ENCODE results near the gene CTNNA1.
A peak's percentile ranks its signal among the peaks of the same experiment; 100 is the strongest.

Gene CTNNA1

GRCh38 chr5:138968601-138969000, 215.4 kb downstream of the CTNNA1 start:
- TF ChIP-seq CTCF (IDR thresholded peaks at IDR 0.05; ENCODE audit: unreplicated experiment in 3 of 3): no peak
- Mint-ChIP-seq H3K36me3 (ENCODE audit: low read depth) (no peaks in the 10 kb centered on the region), H3K4me3 (no peak overlapping the region), H3K9me3 (no peaks in the 10 kb centered on the region), H3K27ac (peak overlapping the region; percentile 30 to 48 (median 43)), H3K4me1 (peaks cover 73% of the 10 kb centered on the region), H3K27me3 (ENCODE audit: low read depth) (no peaks in the 10 kb centered on the region)

- TF ChIP-seq CTCF (IDR thresholded peaks at IDR 0.05; ENCODE audit: unreplicated experiment in 3 of 3): no peak
- H3K36me3 Mint-ChIP-seq (ENCODE audit: low read depth): no peaks in the 10 kb centered on the region
- peak overlapping the region; percentile 41 to 73 (median 43) for H3K27ac Mint-ChIP-seq
- peaks cover 73% of the 10 kb centered on the region for H3K4me1 Mint-ChIP-seq
- H3K9me3 Mint-ChIP-seq: no peaks in the 10 kb centered on the region
- no peak overlapping the region for H3K4me3 Mint-ChIP-seq
- H3K27me3 Mint-ChIP-seq (ENCODE audit: low read depth): no peaks in the 10 kb centered on the region
These were observed 216.2 kb downstream of the CTNNA1 start for GRCh38 chr5:138969323-138970002.

DNA sequence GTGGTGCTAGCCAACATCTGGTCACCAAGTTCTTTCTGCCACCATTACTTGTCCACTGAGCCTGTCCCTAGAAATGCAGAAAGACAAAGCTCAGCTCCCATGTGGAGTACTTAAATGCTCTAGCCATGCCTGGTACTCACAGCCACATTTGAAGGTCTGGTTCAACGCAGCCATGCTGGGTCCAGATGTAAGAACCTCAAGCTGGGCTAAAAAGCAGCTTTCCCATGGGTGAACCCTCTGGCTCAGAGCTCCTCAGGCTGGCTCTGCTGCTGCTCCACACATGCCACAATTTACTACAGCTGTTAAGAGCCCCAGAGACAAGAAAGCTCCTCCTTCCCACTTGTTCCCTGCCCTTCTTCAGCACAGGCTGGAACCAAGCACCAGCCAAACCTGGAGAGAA, 219.0 kb downstream of the CTNNA1 start:
- Mint-ChIP-seq H3K36me3 (ENCODE audit: low read depth) (no peaks in the 10 kb centered on the region), H3K4me3 (peak overlapping the region in 1 of 3 experiments; percentile 5), H3K4me1 (peaks cover 81% of the 10 kb centered on the region), H3K27me3 (ENCODE audit: low read depth) (no peaks in the 10 kb centered on the region), H3K27ac (peak overlapping the region; percentile 28 to 77 (median 45)), H3K9me3 (no peaks in the 10 kb centered on the region)
- no peak for TF ChIP-seq CTCF (IDR thresholded peaks at IDR 0.05; ENCODE audit: unreplicated experiment in 3 of 3)

- Mint-ChIP-seq H3K4me1 (peaks cover 79% of the 10 kb centered on the region), H3K27ac (peak overlapping the region; percentile 28 to 77 (median 45)), H3K27me3 (ENCODE audit: low read depth) (no peaks in the 10 kb centered on the region), H3K36me3 (ENCODE audit: low read depth) (peaks cover 3% of the 10 kb centered on the region), H3K9me3 (no peaks in the 10 kb centered on the region), H3K4me3 (no peak overlapping the region)
- TF ChIP-seq CTCF (IDR thresholded peaks at IDR 0.05; ENCODE audit: unreplicated experiment in 3 of 3): peak in 1 of 3 experiments; percentile 8
These were observed 219.6 kb downstream of the CTNNA1 start for GRCh38 chr5:138972836-138973235.

GRCh38 chr5:138974227-138975063, 221.2 kb downstream of the CTNNA1 start:
- peaks cover 66% of the 10 kb centered on the region for H3K4me1 Mint-ChIP-seq
- H3K27ac Mint-ChIP-seq: peak overlapping the region; percentile 88 to 98 (median 95)
- no peaks in the 10 kb centered on the region for H3K27me3 Mint-ChIP-seq (ENCODE audit: low read depth)
- TF ChIP-seq CTCF (IDR thresholded peaks at IDR 0.05; ENCODE audit: unreplicated experiment in 3 of 3): no peak
- H3K36me3 Mint-ChIP-seq (ENCODE audit: low read depth): peaks cover 3% of the 10 kb centered on the region
- peak overlapping the region; percentile 23 to 38 (median 24) for H3K4me3 Mint-ChIP-seq
- H3K9me3 Mint-ChIP-seq: no peaks in the 10 kb centered on the region
